MM.1S (cell line): ENCODE measurements around the gene COQ9.
"Not testable (repeated sequence)": the region's sequence is repeated elsewhere in the genome, so short reads cannot be mapped to it uniquely, and the experiment has no call there.

ENCODE experiments used
- DNase-seq: peaks from one replicate; pipeline ENCODE4 v3.0.0-alpha.2; 2015
- H2AFZ ChIP-seq: fragments of 300-600 bp; sonication (generic); 2 replicates; pipeline ENCODE4 v1.6.0; 2016; ENCODE audit warnings: antibody characterized with exemption, low read length
- H3F3A ChIP-seq: fragments of 300-600 bp; sonication (generic); 2 replicates; pipeline ENCODE4 v1.6.1; 2016; ENCODE audit warnings: mild to moderate bottlenecking, antibody characterized with exemption, low read length, moderate library complexity, mixed read lengths; ENCODE audit not compliant: insufficient read depth
- H3K27ac ChIP-seq: fragments of 300-600 bp; sonication (generic); 2 replicates; pipeline ENCODE4 v1.5.1; 2016; ENCODE audit warnings: mild to moderate bottlenecking, low read length
- H3K27me3 ChIP-seq: fragments of 300-600 bp; sonication (generic); replicated peaks from 2 replicates; pipeline ENCODE4 v1.6.0; 2016; ENCODE audit warnings: low read length; ENCODE audit not compliant: insufficient read depth
- H3K36me3 ChIP-seq: fragments of 300-600 bp; sonication (generic); replicated peaks from 2 replicates; pipeline ENCODE4 v1.6.1; 2016; ENCODE audit warnings: mild to moderate bottlenecking, low read length, mixed read lengths; ENCODE audit not compliant: insufficient read depth
- H3K4me1 ChIP-seq: fragments of 300-600 bp; sonication (generic); 2 replicates; pipeline ENCODE4 v1.6.1; 2016; ENCODE audit warnings: low read length, mixed read lengths
- H3K4me2 ChIP-seq: fragments of 300-600 bp; sonication (generic); 2 replicates; pipeline ENCODE4 v1.6.0; 2016; ENCODE audit warnings: low read depth, low read length
- H3K4me3 ChIP-seq: fragments of 300-600 bp; sonication (generic); 2 replicates; pipeline ENCODE4 v1.5.1; 2016; ENCODE audit warnings: low read length, mixed read lengths
- H3K79me2 ChIP-seq: fragments of 300-600 bp; sonication (generic); 2 replicates; pipeline ENCODE4 v1.6.1; 2016; ENCODE audit warnings: mixed run types, low read length, mixed read lengths
- H3K9ac ChIP-seq: fragments of 300-600 bp; sonication (generic); 2 replicates; pipeline ENCODE4 v1.6.1; 2016; ENCODE audit warnings: low read length, mixed read lengths
- H3K9me2 ChIP-seq: fragments of 300-600 bp; sonication (generic); replicated peaks from 2 replicates; pipeline ENCODE4 v1.6.1; 2016; ENCODE audit warnings: mild to moderate bottlenecking, low read length, mixed read lengths; ENCODE audit not compliant: insufficient read depth
- H3K9me3 ChIP-seq: fragments of 300-600 bp; sonication (generic); replicated peaks from 2 replicates; pipeline ENCODE4 v1.6.1; 2016; ENCODE audit warnings: mild to moderate bottlenecking, low read length, mixed read lengths; ENCODE audit not compliant: insufficient read depth
- H4K20me1 ChIP-seq: fragments of 300-600 bp; sonication (generic); 2 replicates; pipeline ENCODE4 v1.6.1; 2016; ENCODE audit warnings: mild to moderate bottlenecking, low read length, moderate library complexity, mixed read lengths; ENCODE audit not compliant: insufficient read depth
- EZH2 ChIP-seq: fragments of 300-600 bp; sonication (generic); optimal IDR thresholded peaks from 2 replicates; pipeline ENCODE3; 2017; ENCODE audit warnings: low read depth, mild to moderate bottlenecking, antibody characterized with exemption, low read length, mixed read lengths
- EZH2phosphoT487 ChIP-seq: fragments of 300-600 bp; sonication (generic); IDR thresholded peaks from 2 replicates; pipeline ENCODE4 v1.6.1; 2018; ENCODE audit warnings: antibody characterized with exemption, low read length
- TF ChIP-seq, protein P1 (sequence below): fragments of 300-600 bp; sonication (generic); IDR thresholded peaks from 2 replicates; pipeline ENCODE4 v1.5.1; 2016; ENCODE audit warnings: antibody characterized with exemption, low read length, mixed read lengths

COQ9 gene

DNA sequence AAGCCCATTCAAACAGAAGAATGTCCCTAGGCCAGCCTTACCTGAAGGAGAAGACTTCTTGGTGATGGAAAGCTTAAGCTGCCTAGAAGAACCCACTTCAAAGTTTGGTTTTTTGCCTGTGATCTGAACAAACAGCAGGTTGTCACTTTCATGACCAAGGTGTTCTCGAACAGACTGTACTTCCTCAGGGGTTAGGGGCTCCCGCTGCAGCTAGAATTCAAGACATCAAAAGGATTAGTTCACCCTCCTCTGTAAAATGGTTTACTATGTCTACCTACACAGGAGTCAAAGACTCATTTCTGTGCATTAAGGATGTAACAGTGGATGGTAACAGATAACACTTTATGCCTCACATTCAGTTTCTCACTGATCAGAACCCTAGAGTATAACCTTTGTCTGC is 13.3 kb upstream of the COQ9 start:
- no peaks in the 10 kb centered on the region for H3K79me2 ChIP-seq
- H3K27ac ChIP-seq, result no peak overlapping the region
- peaks cover 26% of the 10 kb centered on the region for H3K36me3 ChIP-seq
- H3K9me3 ChIP-seq, result no peaks in the 10 kb centered on the region
- no peak overlapping the region for H3K4me3 ChIP-seq
- no peak overlapping the region for H3K9ac ChIP-seq
- TF ChIP-seq EZH2phosphoT487, result no peak
- TF ChIP-seq, protein P1, sequence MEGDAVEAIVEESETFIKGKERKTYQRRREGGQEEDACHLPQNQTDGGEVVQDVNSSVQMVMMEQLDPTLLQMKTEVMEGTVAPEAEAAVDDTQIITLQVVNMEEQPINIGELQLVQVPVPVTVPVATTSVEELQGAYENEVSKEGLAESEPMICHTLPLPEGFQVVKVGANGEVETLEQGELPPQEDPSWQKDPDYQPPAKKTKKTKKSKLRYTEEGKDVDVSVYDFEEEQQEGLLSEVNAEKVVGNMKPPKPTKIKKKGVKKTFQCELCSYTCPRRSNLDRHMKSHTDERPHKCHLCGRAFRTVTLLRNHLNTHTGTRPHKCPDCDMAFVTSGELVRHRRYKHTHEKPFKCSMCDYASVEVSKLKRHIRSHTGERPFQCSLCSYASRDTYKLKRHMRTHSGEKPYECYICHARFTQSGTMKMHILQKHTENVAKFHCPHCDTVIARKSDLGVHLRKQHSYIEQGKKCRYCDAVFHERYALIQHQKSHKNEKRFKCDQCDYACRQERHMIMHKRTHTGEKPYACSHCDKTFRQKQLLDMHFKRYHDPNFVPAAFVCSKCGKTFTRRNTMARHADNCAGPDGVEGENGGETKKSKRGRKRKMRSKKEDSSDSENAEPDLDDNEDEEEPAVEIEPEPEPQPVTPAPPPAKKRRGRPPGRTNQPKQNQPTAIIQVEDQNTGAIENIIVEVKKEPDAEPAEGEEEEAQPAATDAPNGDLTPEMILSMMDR, result no peak
- no peak for TF ChIP-seq EZH2
- H3K4me2 ChIP-seq, result no peak overlapping the region
- H2AFZ ChIP-seq, result no peak overlapping the region
- H3F3A ChIP-seq, result no peaks in the 10 kb centered on the region
- no peak for DNase-seq
- no peaks in the 10 kb centered on the region for H4K20me1 ChIP-seq
- H3K4me1 ChIP-seq, result no peaks in the 10 kb centered on the region
- H3K27me3 ChIP-seq, result no peaks in the 10 kb centered on the region
- no peaks in the 10 kb centered on the region for H3K9me2 ChIP-seq

DNA sequence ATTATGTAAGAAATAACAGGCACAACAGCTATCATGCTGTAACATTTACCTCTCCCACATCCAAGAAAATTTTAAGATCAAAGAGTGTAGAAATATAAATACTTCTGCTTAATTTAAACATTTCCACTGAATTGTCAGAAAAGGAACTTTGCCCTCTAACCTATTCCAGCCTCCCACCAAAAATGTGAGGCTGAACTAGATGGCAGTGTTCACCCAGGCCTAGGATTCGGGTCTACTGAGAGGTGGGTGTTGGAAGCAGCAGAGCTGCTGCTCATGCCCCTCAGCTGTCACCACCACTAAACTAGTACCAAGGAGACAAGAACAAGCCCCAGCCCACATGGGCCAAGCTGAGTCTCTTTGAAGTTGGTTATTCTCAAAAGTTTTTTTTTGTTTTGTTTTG is 11.4 kb upstream of the COQ9 start:
- TF ChIP-seq EZH2 (no peak), EZH2phosphoT487 (no peak)

DNA sequence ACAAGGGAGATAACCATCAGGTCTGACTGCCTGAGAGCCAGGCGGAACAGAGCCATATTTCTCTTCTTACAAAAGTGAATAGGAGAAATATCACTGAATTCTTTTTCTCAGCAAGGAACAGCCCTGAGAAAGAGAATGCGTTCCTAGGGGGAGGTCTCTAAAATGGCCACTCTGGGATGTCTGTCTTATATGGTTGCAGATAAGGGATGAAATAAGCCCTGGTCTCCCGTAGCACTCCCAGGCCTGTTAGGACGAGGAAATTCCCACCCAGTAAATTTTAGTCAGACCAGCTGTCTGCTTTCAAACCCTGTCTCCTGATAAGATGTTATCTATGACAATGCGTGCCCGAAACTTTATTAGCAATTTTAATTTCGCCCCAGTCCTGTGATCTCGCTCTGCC is 7.3 kb upstream of the COQ9 start:
- not testable (repeated sequence) for DNase-seq, H3K9ac ChIP-seq, H3K36me3 ChIP-seq, H3F3A ChIP-seq, H4K20me1 ChIP-seq, H2AFZ ChIP-seq, H3K27ac ChIP-seq, H3K4me2 ChIP-seq, H3K9me3 ChIP-seq, H3K4me3 ChIP-seq, H3K27me3 ChIP-seq, H3K9me2 ChIP-seq, H3K4me1 ChIP-seq
- peaks cover 38% of the 10 kb centered on the region for H3K79me2 ChIP-seq

More for the DNA sequence above, 11.4 kb upstream of the COQ9 start:
- Histone ChIP-seq H3K9me2 (no peaks in the 10 kb centered on the region), H2AFZ (no peak overlapping the region), H3K27ac (no peak overlapping the region), H3K9ac (no peak overlapping the region), H3K4me2 (no peak overlapping the region), H3F3A (no peaks in the 10 kb centered on the region), H3K9me3 (no peaks in the 10 kb centered on the region), H3K36me3 (peaks cover 18% of the 10 kb centered on the region), H3K4me3 (no peak overlapping the region), H3K4me1 (no peaks in the 10 kb centered on the region), H4K20me1 (no peaks in the 10 kb centered on the region), H3K27me3 (no peaks in the 10 kb centered on the region), H3K79me2 (peaks cover 3% of the 10 kb centered on the region; the same call in 1 of the 2 replicates)
- no peak for DNase-seq

DNA sequence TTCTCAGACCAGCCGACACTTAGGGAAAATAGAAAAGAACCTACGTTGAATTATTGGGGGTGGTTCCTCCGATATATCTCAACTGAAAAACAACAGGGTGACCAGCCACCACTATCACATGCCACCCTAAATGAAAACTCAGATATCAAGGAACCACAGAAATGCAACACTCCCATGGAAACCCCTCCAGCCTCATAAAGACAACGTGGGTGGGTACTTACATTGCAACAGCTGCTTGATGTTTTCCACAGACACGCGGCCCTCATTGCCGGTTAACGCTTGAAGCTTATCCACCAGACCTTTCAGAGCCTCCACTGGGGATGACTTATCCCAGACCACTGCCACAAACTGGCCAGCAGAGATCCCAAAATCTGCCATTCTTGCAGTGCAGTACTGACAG is 6.7 kb upstream of the COQ9 start:
- H3K4me2 ChIP-seq, H3K36me3 ChIP-seq, H3F3A ChIP-seq, H3K4me1 ChIP-seq, H4K20me1 ChIP-seq, H3K9me2 ChIP-seq, H3K4me3 ChIP-seq, H3K27me3 ChIP-seq, H3K27ac ChIP-seq, H2AFZ ChIP-seq, DNase-seq, H3K9me3 ChIP-seq, H3K9ac ChIP-seq: not testable (repeated sequence)
- peaks cover 44% of the 10 kb centered on the region for H3K79me2 ChIP-seq

DNA sequence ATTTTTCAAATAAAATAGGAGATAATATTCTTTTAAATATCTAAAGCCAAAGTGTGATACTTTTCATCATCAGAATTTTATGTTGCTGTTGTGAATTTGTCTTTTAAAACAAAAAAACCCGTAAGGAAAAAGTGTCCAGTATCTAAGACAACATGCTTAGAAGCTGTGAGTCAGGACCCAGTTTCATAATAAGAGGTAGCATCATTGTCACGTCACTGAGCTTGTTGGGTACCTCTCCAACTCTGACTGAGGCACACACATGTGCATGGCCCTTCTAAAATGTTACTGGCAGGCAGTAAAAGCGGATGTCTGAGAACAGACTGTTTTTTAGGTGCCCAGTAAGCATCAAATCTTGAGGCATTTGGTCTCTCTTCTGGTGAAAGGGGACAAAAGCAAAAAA is 2.6 kb upstream of the COQ9 start:
- H3K4me3 ChIP-seq, result no peak overlapping the region
- no peak for DNase-seq
- H3K36me3 ChIP-seq, result no peaks in the 10 kb centered on the region
- H3F3A ChIP-seq, result no peaks in the 10 kb centered on the region
- peaks cover 82% of the 10 kb centered on the region for H3K79me2 ChIP-seq
- TF ChIP-seq, protein P1, result no peak
- TF ChIP-seq EZH2 (no peak), EZH2phosphoT487 (no peak)
- H3K9me3 ChIP-seq, result no peaks in the 10 kb centered on the region
- H3K4me1 ChIP-seq, result peaks cover 8% of the 10 kb centered on the region; the same call in 1 of the 2 replicates
- no peaks in the 10 kb centered on the region for H4K20me1 ChIP-seq
- no peak overlapping the region for H2AFZ ChIP-seq
- no peaks in the 10 kb centered on the region for H3K9me2 ChIP-seq
- no peak overlapping the region for H3K4me2 ChIP-seq
- no peaks in the 10 kb centered on the region for H3K27me3 ChIP-seq
- no peak overlapping the region for H3K27ac ChIP-seq
- H3K9ac ChIP-seq, result no peak overlapping the region
